Stimulated activated CD8-positive, alpha-beta memory T cell treated with anti-CD3 and anti-CD28 coated beads, Interleukin-12 subunit alpha, Interleukin-12 subunit beta, amount 100 ng/mL, for 1 hour (primary cell): ENCODE results near the gene RNF151.
"Not testable (repeated sequence)": the region's sequence is repeated elsewhere in the genome, so short reads cannot be mapped to it uniquely, and the experiment has no call there.

Experiments used
- DNase-seq: peaks from one replicate; pipeline ENCODE4 v3.0.0-alpha.2; 2020; ENCODE audit warnings: low read depth

The RNF151 gene

DNA sequence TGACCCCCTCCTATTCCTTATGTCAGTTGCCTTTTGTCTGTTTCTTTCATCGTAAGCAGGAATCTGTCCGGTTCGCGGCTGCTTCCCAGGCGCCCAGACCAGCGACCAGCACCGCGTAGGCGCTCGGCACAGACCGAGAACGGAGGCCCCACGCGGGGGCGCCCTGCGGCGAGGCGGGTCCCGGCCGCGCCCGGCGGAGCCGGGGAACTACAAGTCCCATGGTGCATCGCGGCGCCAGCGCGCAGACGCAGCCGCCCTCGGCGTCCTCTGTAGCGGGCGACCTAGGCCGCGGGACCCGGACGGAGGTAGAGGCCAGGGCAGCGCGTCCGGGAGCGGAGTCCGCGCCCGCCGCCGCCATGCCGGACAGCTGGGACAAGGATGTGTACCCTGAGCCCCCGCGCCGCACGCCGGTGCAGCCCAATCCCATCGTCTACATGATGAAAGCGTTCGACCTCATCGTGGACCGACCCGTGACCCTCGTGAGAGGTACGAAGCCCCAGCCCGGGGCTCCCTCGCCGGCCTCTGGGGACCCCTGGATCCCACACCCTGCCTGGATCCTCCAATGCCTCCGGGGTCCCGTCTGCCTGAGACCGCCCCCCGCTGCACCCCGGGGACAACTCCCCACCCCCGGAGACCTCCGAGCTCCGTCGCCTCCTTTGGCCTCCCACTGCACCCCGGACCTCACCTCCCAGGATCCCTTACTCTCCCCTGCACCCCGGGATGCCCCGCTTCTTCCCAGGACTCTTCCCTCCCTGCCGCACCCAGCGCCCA, 7.2 kb upstream of the RNF151 start, which contains the start of gene NDUFB10:
TSS of gene NDUFB10 (plus strand) at position 270 of the 771 bp plus-strand sequence. CDS start at position 357, 87 bp downstream.
- DNase-seq: peak; percentile 89

DNA sequence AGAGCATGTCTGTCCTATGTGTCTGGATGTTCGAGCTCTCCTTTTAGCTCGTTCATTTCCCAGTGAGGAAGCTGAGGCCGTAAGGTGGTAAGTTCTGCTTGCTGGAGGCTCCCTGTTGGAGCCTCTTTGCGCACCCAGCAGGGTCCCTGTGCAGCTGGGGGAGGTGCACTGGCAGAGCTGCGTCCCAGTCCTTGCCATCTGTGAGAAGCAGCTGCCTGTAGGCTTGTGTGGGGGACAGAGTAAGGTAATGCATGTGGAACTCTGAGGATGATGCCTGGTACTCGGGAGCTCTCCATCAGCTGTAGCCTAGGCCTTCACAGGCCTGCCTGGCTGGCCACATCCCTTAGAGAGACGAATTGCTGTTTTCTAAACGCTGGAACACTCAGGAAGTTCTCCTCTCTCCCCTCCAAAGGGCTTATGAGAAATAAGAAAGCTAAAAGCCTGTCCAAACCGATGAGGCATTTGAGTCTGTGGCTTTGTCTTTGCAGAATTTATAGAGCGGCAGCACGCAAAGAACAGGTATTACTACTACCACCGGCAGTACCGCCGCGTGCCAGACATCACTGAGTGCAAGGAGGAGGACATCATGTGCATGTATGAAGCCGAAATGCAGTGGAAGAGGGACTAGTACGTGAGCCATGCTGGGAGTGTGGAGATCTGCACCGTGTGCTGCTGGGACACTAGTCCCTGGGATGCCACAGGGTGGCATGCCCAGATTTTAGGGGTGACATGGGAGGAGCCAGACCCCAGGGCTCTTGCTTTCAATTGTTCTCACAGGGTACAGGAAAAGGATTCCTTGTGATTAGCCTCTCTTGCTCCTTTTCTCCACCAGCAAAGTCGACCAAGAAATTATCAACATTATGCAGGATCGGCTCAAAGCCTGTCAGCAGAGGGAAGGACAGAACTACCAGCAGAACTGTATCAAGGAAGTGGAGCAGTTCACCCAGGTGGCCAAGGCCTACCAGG, 5.7 kb upstream of the RNF151 start:
- DNase-seq: no peak

DNA sequence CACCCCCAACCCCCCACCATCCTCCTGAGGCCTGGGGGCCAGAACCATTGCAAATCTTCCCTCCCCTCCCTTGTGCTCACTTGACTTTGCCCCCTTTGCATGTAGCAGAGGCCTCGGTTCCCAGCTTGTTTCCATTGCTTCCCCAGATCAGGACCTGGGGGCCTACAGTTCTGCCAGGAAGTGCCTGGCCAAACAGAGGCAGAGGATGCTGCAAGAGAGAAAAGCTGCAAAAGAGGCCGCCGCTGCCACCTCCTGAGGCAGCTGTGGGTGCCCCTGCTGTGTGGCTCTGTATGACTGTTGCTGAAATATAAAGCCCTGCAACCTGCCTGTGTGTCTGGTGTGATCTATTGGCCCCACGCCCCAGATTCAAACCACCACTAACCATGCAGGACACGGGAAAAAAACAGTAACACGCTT, 5.0 kb upstream of the RNF151 start:
- no peak for DNase-seq

DNA sequence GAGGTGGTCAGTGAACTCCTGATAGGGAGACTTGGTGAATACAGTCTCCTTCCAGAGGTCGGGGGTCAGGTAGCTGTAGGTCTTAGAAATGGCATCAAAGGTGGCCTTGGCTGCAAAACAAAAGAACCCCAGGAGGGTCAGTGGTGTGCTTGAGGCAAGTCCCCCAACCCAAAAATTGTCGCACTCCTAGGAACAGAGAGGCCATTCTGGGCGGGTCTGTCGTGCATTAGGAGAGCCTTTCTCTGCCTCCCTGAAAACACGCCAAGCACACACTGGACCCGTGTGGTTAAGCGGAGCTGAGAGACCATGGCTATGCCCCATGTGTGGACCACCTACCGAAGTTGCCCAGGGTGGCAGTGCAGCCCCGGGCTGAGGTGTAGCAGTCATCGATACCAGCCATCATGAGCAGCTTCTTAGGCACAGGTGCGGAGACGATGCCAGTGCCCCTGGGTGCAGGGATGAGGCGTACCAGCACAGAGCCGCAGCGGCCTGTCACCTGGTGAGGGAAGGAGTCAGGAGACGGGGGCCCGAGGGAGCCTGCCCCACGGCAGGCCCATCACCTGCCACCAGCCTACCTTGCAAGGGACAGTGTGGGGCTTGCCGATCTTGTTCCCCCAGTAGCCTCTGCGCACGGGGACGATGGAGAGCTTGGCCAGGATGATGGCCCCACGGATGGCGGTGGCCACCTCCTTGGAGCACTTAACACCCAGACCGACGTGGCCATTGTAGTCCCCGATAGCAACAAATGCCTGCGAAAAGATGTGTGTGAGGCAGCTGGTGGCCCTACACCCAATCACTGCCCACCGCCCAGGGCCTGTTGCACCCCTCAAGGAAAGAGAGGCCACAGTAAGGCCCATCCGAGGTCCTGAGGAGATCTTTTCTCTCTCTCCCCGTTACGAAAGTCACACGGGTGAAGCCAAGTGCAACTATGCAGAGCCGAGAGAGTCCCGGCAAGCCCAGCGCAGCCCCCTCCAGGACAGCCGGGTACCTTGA, 4.2 kb upstream of the RNF151 start:
- not testable (repeated sequence) for DNase-seq

DNA sequence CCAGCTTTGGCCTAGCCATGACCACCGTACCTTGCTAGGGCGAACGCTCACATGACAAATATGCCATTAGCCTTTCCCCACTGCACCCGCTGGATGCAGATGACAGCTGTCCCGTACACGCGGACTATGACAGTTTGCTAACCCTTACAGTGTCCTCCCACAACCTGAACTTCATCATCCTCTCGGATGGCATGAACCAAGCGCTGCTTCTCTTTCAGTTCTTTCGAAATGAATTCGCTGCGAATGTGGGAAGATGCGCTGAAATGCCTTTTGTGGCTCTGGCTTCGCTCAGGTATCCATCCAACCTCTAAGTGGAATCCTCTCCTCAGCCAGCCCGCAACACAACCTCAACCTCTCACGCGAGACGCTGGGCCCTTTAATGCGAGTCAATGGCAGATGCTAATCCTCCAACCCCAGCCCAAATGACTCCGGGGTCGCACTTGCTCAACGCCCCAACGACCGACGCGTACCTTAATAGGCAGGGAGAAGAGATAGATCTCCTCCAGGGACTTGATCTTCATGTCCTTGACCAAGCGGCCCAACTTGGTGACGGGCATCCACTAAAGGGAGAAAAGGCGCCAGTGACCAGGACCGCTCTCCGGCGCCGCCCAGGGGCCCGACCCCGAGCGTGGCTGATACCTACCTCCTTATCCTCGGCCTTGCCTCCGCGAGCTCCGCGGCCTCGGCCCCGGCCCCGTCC, 2.7 kb upstream of the RNF151 start:
- DNase-seq: no peak

DNA sequence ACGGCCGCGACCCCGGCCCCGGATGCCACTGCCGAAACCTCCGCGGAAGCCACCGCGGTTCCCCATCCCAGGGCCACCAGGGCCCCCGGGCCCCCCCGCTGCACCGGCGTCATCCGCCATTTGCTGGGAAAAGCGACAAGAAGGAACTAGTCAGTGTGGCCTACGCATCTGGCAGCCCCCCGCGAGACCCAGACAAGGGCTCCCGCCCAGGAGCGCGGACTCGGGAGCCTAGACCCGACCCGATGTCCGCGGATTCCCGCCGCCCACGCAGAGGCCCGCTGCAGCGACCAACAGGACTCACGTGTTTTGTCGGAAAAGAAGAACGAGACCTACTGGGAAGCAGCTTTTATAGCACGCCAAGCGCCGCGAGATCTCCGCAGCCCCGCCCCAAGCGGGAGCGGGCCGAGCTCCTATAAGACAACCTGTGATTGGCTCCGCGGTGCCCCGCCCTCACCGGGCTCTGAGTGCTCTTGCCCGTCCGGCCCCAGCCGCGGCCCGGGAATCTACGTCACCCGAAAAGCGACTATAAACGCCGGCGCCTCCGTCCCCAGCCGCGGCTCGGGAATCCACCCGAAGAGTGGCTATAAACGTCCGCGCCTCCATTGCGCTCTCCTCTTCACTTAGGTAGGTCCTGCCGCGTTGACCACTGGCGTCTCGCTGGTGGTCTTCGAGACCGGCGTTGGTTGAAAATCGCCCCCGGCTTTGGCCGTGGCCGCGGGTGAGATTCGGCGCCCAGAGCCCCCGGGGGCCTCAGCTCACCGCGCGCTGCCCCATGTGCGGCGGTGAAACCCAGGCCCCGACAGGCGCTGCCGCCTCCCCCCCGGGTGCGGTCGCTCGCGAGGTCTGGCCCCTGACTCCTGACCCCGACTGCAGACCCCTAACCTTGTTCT, 1.9 kb upstream of the RNF151 start, which contains the start of gene RPS2:
TSS of gene RPS2 (minus strand) at position 321 of the 890 bp plus-strand sequence. CDS start at position 120, 201 bp downstream.
- peak; percentile 94 for DNase-seq

DNA sequence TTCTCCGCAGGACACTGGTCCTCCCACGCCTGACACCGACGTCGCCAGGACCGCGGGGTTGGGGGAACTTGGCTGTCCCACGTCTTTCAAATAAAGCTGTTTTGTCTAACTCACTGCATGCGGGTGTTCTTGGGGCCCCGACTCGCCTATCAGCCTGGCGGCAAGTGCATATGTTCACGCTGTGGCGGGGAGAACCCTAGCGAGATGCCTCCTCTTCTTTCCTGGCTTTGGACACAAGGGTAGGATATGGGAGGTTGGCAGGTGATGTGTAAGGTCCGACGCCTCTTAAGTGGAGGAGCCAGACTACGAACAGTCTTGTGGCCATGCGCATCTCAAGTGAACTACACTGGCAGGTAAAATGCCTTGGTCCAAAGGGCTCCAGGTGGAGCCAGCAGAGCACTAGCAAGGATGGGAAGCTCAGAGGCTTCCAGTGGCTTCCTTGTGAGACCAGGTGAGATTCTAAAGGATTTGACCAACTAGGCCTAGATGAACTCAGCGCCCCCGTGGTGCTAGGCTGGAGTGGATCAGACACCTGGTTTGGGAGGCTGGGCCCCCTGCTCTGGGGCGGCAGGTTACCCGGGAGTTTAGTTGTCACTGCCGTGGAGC, 1.2 kb upstream of the RNF151 start:
- DNase-seq: no peak

DNA sequence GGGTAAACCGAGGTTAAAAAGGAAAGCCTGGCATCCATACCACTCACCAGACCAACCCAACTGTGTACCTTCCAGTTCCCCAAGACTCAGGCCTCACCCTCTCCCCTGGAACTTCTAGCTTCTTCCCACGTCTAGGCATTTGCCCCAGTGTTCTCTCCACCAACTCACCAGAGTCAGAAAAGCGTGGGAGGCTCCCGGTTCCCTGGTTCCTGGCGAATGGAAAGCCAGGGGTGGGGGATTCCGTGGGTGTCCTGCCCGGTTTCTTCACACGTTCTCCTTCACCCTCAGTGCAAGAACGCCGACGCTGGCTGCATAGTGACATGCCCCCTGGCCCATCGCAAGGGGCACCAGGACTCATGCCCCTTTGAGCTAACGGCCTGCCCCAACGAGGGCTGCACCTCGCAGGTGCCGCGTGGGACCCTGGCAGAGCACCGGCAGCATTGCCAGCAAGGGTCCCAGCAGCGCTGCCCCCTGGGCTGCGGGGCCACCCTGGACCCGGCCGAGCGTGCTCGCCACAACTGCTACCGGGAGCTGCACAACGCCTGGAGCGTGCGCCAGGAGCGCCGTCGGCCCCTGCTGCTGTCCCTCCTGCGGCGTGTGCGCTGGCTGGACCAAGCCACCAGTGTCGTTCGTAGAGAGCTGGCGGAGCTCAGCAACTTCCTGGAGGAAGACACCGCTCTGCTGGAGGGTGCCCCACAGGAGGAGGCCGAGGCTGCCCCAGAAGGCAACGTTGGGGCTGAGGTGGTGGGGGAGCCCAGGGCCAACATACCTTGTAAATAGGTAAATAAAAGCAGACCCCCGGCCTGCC, 1.7 kb downstream of the RNF151 start:
- no peak for DNase-seq

DNA sequence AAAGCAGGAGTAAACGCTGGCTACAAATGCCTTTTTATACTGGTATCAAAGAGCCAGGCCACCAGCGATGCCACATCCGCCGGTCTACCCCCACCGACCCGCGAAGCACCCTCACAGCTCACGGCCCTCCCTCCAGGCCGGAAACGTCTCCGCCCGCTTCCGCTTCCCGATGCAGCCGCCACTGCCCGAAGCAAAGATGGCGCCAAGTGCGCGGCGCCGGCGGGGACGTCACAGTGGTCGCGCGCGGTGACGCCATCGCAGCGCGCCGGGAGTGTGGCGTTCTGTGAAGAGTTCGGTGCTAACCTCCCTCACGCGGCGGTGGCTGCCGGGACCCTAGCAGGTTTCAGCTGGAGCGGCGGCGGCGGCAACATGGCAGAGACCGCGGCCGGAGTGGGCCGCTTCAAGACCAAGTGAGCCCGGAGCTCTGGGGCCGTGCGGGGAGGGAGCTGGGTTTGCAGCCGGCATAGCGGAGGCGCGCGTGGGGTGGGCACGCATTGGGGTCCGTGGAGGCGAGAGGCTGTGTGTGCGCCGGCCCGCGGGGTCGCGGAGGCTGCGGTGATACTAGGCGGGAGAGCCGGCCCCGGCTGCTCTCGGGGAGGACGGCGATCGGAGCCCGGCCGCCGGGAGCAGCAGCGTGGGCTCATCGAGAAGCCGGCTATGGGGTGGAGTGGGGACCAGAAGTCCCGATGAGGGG, 5.3 kb downstream of the RNF151 start, which contains the start of gene TBL3:
TSS of gene TBL3 (plus strand) at position 258 of the 694 bp plus-strand sequence. CDS start at position 370, 112 bp downstream.
- DNase-seq: peak; percentile 94

DNA sequence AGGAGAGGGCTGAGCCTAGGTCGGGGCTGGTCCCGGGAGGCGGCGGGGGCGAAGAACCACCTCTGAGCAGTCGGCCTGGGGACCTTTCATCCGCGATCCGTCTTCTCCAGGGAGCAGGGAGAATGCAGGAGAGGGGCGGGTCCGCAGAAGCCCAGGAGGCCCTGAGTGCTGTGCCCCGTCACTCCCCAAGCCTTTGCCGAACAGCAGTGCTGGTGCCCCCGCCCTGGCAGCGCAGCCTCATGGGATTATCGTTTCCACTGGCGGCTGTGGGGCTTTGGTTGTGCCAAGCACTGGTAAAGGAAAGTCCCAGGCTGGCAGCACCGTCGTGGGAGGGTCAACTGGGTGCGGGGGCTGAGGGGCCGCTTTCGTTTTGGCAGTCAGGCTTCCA, 5.8 kb downstream of the RNF151 start:
- DNase-seq: no peak

DNA sequence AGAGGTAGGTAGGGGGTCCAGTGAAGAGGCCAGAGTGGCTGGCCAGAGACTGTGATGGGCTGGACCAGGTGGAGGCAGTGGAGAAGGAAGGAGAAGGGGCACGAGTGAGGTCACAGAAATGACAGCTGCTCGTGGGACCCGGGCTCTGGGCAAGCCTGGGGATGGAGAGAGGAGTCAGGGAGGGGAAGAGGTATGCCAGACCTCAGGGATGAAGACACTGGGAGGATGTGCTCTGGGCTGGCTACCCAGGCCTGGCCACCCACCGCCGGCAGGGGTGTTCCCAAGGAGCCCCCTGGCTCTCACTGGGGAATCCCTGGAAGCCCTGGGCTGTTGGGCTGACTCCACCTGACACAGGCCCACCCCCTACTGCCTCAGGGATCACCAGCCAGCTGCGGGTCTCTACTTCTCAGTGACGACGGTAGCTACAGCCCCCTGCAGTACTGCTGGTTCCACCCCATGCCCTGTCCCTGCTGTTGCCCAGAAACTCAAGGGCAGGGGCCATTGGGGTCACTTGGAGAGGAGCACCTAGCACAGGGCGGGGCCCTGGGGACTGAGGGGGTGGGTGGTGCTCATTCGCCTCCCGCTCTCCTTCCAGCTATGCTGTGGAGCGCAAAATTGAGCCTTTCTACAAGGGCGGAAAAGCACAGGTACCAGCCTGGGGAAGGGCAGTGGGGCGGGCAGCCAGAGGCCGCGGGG, 7.0 kb downstream of the RNF151 start:
- DNase-seq: no peak

DNA sequence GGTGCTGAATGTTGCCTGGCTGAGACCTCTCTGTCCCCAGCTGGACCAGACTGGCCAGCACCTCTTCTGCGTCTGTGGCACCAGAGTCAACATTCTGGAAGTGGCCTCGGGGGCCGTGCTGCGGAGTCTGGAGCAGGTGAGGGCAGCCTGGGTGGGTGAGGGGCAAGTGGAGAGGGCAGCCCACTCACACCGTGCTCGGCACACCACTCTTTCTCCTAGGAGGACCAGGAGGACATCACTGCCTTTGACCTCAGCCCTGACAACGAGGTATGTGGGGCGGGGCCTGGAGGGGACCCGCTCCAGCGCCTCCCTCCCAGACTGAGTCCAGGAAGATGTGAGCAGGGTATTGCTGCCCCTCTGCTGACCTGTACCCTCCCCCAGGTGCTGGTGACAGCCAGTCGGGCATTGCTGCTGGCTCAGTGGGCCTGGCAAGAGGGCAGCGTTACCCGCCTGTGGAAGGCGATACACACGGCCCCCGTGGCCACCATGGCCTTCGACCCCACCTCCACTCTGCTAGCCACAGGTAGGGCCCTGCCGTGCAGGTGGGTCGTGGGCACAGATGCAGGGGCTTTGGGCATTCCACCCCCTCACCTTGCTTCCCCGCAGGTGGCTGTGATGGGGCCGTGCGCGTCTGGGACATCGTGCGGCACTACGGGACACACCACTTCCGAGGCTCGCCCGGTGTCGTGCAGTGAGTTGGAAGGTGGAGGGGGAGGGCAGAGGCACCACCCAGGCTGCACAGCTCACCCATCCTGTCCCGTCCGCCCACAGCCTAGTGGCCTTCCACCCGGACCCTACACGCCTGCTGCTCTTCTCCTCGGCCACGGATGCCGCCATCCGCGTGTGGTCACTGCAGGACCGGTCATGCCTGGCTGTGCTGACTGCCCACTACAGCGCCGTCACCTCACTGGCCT, 7.8 kb downstream of the RNF151 start:
- no peak for DNase-seq

DNA sequence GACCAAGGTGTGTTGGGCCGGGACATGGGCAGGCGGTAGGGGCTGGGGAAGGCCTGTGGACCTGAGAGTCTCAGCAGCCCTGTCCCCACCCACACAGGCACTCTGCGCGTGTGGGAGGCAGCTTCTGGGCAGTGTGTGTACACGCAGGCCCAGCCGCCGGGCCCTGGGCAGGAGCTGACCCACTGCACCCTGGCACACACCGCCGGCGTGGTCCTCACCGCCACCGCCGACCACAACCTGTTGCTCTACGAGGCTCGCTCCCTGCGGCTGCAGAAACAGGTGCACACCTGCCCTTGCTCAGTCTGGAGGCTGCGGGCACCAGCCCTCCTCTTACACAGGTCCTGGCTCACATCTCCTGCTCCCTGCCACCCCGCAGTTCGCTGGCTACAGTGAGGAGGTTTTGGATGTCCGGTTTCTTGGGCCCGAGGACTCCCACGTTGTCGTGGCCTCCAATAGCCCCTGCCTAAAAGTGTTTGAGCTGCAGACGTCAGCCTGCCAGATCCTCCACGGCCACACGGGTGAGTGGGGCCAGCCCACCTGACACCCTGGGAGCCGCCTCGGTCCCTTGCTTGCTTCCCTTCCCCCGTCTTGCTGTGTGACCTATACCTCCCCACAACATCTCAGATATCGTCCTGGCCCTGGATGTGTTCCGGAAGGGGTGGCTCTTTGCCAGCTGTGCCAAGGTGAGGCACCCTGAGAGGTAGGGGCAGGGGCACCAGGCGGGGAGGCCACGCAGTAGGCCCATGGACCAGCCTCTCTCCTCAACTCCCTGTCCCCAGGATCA, 9.0 kb downstream of the RNF151 start:
- no peak for DNase-seq

DNA sequence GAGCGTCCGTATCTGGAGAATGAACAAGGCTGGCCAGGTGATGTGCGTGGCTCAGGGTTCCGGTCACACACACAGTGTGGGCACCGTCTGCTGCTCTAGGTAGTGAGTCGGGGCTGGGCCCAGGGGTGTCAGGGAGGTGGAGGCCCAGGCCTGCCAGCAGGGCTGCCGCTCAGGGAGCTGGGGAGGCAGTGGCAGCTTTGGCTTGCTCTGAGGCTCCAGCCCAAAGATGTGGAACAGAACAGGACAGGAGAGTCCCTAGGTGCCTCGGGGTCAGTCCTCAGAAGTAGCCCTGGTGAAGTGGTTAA, 9.5 kb downstream of the RNF151 start:
- no peak for DNase-seq
